22Rv1 (cell line): ENCODE data around the gene TRIM31.

ENCODE experiments used
- ZFX ChIP-seq: fragments of 450-650 bp; IDR thresholded peaks from 2 replicates; pipeline ENCODE4 v1.6.1; 2017; ENCODE audit warnings: antibody characterized with exemption, borderline replicate concordance
- TF ChIP-seq, protein P1 (sequence below): fragments of 450-650 bp; IDR thresholded peaks from 2 replicates; pipeline ENCODE4 v1.5.1; 2017; ENCODE audit warnings: mild to moderate bottlenecking

DNA sequence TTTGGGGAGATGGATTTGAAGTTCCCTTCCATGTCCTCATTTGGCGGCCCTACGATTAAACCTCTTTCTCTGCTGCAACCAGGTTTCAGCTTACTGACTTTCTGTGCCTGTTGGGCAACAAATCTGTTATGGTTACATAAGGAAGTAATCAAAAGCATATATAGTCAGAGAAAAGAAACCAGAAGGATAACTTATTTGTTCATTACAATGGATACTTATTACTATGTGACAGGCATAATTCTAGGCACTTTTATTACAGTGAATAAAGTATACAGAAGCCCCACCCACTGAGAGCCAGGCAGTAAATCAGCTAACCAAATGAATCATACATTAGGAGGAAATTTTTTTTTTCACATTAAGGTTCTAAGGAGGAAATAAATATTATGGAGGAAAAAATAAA, 9.6 kb upstream of the TRIM31 start:
- TF ChIP-seq, protein P1, sequence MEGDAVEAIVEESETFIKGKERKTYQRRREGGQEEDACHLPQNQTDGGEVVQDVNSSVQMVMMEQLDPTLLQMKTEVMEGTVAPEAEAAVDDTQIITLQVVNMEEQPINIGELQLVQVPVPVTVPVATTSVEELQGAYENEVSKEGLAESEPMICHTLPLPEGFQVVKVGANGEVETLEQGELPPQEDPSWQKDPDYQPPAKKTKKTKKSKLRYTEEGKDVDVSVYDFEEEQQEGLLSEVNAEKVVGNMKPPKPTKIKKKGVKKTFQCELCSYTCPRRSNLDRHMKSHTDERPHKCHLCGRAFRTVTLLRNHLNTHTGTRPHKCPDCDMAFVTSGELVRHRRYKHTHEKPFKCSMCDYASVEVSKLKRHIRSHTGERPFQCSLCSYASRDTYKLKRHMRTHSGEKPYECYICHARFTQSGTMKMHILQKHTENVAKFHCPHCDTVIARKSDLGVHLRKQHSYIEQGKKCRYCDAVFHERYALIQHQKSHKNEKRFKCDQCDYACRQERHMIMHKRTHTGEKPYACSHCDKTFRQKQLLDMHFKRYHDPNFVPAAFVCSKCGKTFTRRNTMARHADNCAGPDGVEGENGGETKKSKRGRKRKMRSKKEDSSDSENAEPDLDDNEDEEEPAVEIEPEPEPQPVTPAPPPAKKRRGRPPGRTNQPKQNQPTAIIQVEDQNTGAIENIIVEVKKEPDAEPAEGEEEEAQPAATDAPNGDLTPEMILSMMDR = no peak
- no peak for TF ChIP-seq ZFX
